ENCODE measurements around the gene C1QTNF4. TPM values are rescaled to one million over a fixed set of nuclear protein-coding genes. Genes with fewer than 3 reads are reported as not detected.

Gene C1QTNF4
- total and polyA plus RNA-seq, 9 of the 15 experiments (the other 6 are each of a cell fraction or from before 2014, with no cell fraction given) = not detected

GRCh38 chr11:47551086-47551485 lies 43.1 kb downstream of the C1QTNF4 start (continued):
- peak; percentile 16 for TF ChIP-seq CTCFL (IDR thresholded peaks at IDR 0.05; ENCODE audit: borderline replicate concordance, insufficient read depth, low read depth, low read length, poor library complexity, severe bottlenecking)
- TF ChIP-seq HLTF (IDR thresholded peaks at IDR 0.05) = no peak
- no peak for TF ChIP-seq ZNF668 (CRISPR knock-in tag; IDR thresholded peaks at IDR 0.05)
- TF ChIP-seq, protein P1, sequence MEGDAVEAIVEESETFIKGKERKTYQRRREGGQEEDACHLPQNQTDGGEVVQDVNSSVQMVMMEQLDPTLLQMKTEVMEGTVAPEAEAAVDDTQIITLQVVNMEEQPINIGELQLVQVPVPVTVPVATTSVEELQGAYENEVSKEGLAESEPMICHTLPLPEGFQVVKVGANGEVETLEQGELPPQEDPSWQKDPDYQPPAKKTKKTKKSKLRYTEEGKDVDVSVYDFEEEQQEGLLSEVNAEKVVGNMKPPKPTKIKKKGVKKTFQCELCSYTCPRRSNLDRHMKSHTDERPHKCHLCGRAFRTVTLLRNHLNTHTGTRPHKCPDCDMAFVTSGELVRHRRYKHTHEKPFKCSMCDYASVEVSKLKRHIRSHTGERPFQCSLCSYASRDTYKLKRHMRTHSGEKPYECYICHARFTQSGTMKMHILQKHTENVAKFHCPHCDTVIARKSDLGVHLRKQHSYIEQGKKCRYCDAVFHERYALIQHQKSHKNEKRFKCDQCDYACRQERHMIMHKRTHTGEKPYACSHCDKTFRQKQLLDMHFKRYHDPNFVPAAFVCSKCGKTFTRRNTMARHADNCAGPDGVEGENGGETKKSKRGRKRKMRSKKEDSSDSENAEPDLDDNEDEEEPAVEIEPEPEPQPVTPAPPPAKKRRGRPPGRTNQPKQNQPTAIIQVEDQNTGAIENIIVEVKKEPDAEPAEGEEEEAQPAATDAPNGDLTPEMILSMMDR (IDR thresholded peaks at IDR 0.05 in 2 of 3, conservative IDR thresholded peaks at IDR 0.05 in 1 of 3; ENCODE audit: insufficient read depth in 2 of 3, low read depth in 1 of 3, low read length in 3 of 3) = peak; percentile 50 to 68 (median 51); a peak in 5 of 6 replicates
- no peak for TF ChIP-seq KDM2B (CRISPR knock-in tag; IDR thresholded peaks at IDR 0.05)
- TF ChIP-seq RAD21 (CRISPR knock-in tag; conservative IDR thresholded peaks at IDR 0.05 in 1 of 2, IDR thresholded peaks at IDR 0.05 in 1 of 2) = peak; percentile 36 to 54; a peak in 3 of 4 replicates
- TF ChIP-seq PML (IDR thresholded peaks at IDR 0.05; ENCODE audit: low read length) = 0 out of 2 replicates have a peak, but pooled peaks have one; percentile 39

Data from K562 (cell line).